HG03097 (cell line): ENCODE measurements around the gene ENKD1.
A peak's percentile ranks its signal among the peaks of the same experiment; 100 is the strongest.

Source experiments
- ATAC-seq: cut with Tn5 transposase; IDR thresholded peaks from one replicate; pipeline ENCODE4 v1.9.1; 2021; ENCODE audit not compliant: unreplicated experiment, low FRiP score

The ENKD1 gene

GRCh38 chr16:67679935-67680897 is 13.7 kb upstream of the ENKD1 start:
- no peak for ATAC-seq

- ATAC-seq = no peak
These were observed 11.9 kb upstream of the ENKD1 start for GRCh38 chr16:67678354-67679023.

- no peak for ATAC-seq
These were observed 11.2 kb upstream of the ENKD1 start for GRCh38 chr16:67677712-67678111.

DNA sequence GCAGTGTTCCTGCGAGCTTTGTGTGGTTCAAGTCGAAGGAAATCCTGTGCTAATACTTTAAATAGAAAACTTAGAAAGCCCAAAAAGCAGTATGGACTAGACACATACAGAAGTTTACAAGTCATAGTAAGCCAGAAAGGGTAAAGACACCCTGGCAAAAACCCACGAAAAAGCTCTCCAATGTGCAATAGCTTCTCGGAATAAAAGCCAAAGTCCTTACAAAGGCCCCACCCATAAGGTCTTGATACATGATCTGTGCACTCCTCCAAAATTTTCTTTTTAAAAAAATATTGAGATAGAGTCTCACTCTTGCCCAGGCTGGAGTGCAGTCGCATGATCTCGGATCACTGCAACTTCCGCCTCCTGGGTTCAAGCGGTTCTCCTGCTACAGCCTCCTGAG is 10.4 kb upstream of the ENKD1 start:
- no peak for ATAC-seq

DNA sequence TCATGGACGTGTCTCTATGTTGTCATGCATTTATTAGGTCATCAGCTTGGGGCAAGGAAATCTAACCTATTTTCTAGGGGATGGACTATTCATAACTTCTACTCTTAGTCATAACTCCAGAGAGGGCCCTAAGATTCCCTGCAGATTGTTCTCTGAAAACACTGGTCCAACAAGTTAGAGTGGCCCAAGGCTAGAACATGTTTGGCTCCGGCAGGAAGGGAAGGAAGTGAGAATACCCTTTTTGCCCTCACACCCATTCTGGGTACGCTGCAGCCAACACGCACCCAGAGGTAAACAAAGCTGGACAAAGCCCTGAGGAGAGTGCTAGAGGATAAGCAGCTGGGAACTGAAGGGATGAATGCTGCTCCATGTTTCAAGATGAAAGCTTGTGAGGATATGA is 10.0 kb upstream of the ENKD1 start:
- no peak for ATAC-seq

DNA sequence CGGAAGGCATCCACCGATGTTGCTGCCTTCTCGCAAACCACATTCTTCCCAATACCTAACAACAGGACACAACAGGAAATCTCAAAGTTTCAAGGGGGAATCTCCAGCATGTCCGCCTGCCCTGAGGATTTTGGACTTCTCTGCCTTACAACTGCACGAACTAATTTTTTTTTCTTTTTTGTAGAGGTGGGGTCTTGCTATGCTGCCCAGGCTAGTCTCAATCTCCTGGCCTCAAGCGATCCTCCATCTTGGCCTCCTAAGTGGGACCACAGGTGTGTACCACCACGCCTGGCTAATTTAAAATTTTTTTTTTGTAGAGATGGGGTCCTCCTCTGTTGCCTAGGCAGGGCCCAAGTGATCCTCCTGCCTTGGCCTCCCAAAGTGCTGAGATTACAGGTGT is 9.4 kb upstream of the ENKD1 start:
- ATAC-seq = no peak

DNA sequence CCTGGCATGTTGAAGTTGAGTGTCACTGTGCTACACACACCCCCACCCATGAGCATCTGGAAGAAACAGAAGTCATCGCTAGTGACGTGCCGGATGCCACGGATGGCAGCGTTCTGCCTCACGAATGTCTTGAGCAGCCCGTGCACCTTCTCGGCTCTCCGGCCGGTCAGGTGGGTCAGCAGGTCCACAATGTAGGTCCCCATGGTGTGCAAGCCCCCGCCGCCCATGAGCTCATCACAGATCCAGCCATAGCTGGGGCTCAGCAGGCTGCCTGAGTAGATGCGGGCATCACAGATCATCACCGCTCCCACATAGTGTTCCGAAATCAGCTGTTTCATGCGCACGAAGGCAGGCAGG is 9.0 kb upstream of the ENKD1 start:
- ATAC-seq = no peak

DNA sequence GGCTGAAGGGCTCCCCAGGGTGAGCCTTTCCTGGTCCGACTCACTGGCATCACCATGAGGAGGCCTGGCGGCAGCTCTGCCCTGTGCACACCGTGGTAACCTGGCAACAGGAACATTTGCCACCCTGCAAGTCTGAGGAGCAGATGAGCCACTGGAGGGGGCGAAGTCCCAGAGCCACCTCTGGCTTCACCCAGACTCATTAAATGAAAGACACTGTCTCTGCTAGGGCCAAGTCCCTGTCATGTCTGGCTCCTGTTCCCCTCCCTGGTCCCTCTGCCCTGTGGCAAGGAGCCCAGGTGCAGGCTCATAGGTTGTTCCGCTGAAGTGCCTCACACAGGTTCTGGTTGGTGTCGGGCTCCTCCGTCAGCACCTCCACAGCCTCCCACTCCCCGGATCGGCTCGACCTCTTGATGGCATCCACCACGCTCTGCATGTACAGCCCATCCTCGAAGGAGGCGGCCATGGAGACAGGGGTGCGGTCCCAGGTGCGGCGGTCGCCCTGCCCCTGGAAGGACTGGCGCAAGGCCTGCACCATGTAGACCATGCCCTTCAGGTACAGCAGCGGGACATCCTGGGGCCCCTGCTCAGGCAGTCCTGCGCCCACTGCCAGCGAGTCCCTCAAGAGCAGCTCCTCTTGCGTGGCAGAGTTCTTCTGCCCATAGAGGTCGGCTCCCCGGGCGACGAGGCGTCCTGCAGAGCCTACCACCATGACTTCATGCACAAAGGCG is 8.5 kb upstream of the ENKD1 start:
- no peak for ATAC-seq

- no peak for ATAC-seq
These were observed 7.4 kb upstream of the ENKD1 start for GRCh38 chr16:67673712-67674580.

DNA sequence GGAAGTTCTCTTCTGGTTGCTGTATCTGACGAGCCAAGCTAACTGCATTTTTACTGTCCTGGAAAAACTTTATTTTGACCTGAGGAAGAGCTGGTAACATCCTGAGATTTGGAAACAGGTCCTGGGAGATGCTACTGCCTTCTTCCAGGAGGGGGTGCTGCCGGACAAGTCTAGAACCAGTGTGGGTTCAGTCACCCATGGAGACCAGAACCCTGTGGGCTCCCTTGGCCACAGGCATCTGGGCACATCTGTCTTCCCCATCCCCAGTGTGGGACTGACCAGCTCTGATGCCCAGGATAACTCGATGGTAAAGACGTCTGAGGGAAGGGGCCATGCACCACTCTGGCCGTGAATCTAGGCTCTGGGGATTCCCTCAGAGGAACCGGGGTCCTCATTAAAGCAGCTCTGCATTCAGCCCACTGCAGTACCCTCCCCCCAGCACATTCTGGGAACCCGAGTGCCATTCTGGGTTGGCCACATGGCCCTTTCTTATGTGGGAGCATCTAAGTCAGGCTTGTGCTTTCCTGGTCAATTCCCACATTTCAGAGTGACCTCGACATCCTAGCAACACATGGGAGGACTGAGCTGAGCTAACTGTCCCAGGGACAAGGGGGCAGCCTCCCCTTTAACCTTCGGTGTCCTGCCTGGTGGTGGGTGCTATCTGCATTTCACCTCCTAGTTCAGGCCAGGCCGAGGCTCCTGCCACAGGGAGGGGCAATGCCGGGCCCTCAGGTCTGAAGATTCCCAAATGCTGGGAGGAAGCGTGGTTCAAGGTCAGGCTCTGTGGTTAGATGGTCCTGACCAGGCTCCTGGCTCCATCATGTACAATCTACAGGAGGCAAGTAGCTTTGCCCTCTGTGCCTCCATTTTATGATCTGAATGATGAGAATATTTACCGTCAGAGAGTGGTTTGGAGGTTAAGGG is 6.5 kb upstream of the ENKD1 start:
- ATAC-seq = no peak

- no peak for ATAC-seq
These were observed 5.8 kb upstream of the ENKD1 start for GRCh38 chr16:67672306-67672705.

DNA sequence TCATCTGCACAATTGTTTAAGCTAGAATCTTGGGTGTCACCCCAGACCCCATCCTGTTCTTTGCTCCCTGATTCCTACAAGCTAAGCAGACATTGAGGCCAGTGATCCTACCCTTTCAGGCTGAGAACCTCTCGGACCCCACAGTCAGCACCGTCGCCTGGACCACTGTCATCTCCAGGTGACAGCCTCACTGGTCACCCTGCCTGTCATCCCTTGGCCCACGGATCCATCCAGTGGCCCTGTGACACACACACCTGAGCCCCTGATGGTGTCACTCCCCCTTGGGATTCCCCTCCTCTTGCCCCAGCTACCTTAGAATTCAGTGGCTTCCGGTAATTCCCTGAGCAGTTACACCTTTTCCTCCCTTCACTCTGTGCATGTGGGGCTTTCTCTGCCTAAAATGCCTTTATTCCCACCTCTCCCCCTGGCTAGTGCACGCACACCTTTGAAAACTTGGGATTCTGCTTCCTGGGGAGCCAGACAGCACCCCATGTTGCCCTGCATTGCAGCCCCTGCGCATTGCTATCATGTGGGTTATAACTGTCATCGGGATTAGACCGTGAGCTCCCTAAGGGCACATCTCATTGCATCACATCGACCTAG is 3.0 kb upstream of the ENKD1 start:
- no peak for ATAC-seq

GRCh38 chr16:67668495-67669157 is 2.1 kb upstream of the ENKD1 start:
- ATAC-seq = no peak

GRCh38 chr16:67667817-67668494 is 1.4 kb upstream of the ENKD1 start:
- ATAC-seq = peak; percentile 68

GRCh38 chr16:67667453-67667816 is 885 bp upstream of the ENKD1 start:
- no peak for ATAC-seq

GRCh38 chr16:67666032-67666551 is 458 bp downstream of the ENKD1 start:
- no peak for ATAC-seq

GRCh38 chr16:67665598-67665997 is 952 bp downstream of the ENKD1 start:
- ATAC-seq = no peak

GRCh38 chr16:67664871-67665270 is 1.7 kb downstream of the ENKD1 start:
- no peak for ATAC-seq
